ELF-1 (cell line): Measurements from ENCODE around the gene RASGRP3.
"Not testable (repeated sequence)": the region's sequence is repeated elsewhere in the genome, so short reads cannot be mapped to it uniquely, and the experiment has no call there.

ENCODE experiments used
- DNase-seq: peaks from one replicate; pipeline ENCODE4 v3.0.0-alpha.2; 2016; ENCODE audit warnings: low read depth, low spot score

RASGRP3 gene

DNA sequence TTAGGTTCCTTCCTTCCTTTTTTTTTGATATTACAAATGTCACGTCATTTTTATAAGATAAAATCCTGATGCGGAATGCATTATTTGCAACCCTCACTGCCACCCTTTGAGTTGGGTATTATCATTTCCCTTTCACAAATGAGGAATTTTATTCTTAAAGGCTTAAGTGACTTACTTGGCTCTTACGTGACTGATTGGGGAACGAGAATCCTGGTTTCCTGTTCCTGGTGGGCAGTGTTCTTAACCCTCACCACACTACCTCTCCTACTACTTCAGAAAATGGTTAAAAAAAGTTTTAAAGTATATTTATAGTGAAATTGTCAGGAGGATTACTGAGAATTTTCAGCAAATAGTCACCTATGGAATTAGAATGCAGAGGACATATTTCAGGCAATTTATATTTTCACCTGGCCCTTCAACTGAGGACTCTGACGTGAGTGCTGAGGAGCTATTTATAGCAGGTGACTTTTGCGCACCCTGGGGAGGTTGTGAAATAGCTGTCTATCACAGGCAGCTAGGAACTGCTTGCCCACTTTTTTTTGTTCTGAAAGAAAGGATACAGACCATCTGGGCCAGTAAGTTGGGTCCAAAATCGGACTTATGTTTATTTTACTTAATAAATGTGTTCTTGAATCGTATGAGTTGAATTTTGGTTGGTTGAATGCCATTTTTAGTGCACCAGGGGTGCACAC, 18.7 kb upstream of the RASGRP3 start:
- DNase-seq, result no peak

DNA sequence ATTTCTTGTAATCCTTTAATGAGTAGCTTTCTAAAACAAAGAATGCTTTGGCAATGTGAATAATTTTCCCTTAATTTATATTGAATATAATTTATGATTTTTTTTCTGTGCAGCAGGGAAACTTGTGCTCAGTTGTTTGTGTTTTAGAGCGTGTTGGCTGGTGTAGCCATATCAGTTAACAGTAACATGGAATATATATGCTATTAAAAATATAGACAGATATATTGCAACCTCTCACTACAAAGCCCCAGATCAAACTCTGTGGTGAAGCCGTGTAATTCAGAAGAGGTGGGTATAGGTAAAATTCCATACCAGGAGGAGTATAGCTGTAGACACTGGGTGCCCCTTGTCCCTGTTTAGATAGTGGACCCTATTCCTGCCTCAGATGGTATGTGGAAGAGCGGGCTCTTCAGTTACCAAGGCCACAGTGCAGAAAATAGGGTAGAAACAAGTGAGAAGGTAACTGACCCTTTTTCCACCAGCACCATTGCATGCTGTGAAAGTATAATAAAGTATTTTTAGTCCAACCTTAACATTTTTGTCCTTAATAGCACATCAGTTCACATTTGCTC, 18.1 kb upstream of the RASGRP3 start:
- no peak for DNase-seq

DNA sequence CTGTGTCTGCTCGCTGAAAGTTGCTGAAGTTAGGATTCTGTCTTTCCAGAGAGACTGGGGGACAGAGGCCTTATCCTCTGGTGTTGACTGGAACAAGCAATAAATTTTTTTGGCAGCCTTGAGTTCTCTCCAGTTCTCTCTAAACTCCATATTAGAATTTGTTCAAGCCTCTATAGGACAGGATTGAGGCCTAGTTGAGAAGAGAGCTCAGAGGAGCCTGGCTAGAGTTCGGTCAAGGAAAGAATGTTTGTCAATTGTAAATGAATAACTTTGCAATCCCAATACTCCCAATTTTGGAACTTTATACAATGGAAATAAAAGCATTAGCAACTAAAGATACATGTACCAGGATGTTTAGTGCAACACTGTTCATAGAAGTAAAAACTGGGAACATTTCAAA, 16.7 kb upstream of the RASGRP3 start:
- DNase-seq, result no peak

DNA sequence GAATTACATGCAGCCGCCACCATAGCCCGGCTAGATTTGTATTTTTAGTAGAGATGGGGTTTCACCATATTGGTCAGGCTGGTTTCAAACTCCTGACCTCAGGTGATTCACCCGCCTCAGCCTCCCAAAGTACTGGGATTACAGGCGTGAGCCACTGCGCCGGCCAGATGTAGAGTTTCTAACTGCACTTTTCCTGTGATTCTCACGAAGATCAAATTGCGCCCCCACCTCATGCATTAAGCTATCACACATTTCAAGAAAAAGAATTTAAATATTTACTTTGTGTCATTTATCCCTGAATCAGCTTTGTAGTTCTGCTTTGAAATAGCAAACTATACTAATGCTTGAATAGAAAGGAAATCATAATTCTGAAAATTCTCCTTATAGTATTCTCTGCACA, 13.9 kb upstream of the RASGRP3 start:
- DNase-seq, result not testable (repeated sequence)

DNA sequence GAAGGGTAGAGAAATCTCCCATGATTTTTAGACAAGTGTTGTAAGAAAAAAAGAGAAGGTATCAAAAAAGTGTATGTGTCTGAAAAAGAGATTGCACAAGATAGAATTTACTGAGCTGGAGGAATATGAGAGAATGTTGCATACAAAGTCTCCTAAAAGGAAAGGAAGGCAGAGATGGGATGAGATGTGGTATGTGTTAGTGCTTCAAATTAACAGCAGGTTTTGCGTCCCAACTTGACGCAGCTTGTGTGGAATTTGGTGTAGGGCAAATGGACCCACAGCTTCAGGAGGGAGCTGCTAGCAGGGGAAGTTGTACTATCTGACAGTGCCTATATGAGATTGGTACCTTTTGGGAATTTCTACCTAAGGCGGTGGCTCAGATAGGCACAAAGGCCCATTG, 9.0 kb upstream of the RASGRP3 start:
- no peak for DNase-seq

DNA sequence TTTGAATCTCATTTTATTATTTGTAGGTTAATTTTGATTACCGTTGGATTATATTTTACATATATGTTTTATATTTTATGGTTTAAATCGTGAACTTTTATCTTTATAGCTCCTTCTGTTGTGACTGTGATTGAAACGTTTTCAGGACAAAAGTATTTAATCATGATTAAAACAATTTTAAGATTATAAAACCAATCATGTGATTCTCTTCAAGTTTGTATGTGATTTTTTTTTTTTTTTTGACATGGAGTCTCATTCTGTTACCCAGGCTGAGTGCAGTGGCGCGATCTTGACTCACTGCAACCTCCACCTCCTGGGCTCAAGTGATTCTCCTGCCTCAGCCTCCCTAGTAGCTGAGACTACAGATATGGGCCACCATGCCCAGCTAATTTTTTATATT, 7.2 kb upstream of the RASGRP3 start:
- DNase-seq, result no peak

DNA sequence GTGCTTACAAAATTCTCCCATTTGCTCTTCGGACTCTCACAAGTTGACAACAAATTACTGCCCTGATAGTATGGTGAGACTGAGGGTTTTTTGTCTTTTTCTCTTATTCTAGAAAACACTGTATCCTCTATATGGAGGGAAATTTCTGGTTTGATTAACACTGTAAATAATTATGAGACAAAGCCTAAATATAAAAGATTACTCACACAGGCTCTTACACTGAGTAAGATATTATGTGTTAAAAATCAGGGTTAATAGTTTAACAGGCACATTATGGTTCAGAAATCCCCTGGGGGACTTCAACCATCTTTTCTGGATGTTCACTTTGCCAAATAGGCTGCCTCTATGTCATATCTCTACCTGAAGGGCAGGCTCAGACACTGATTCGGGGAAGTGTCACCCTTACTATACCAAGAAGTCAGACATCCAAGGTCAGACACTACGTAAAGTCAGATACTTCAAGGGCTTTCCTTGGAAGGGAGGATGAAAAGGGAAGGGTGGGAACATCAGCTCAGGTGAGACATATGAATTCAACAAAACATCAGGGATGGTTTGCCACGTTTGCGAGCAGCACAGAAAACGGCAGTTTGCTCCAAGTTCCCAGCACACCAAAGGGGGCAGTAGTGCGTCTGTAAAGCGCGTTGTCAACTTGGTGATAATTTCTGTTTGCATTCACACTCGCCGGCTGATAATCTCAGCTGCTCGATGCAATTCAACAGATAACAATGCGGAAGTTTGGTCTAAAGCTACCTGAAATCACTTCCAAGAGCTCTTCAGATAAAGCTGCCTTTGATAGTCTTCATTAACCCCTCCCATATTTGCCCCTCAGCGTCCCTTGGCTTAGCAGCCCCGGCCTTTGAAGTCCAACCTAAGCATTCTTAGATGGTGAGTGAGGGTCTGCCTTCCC, 972 bp upstream of the RASGRP3 start:
- peak; percentile 79 for DNase-seq

DNA sequence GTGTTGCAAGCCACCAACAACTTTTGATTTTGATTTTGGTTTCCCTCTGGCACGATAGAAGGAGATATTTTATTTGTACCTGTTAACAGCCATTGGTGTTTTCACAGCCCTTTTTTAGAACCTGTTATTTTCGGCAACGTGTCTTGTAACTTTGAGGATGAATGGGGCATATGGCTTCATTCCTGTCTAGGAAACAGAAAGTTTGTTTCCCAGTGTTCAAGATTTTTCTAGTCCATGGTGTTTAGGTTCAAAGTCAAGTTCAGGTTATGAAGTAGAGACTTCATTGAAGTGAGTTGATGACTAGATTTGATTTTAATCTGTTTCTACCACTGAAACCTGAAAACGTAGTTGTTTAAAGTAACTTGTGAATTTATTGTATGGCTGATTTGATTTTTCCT, 343 bp downstream of the RASGRP3 start:
- DNase-seq, result no peak

DNA sequence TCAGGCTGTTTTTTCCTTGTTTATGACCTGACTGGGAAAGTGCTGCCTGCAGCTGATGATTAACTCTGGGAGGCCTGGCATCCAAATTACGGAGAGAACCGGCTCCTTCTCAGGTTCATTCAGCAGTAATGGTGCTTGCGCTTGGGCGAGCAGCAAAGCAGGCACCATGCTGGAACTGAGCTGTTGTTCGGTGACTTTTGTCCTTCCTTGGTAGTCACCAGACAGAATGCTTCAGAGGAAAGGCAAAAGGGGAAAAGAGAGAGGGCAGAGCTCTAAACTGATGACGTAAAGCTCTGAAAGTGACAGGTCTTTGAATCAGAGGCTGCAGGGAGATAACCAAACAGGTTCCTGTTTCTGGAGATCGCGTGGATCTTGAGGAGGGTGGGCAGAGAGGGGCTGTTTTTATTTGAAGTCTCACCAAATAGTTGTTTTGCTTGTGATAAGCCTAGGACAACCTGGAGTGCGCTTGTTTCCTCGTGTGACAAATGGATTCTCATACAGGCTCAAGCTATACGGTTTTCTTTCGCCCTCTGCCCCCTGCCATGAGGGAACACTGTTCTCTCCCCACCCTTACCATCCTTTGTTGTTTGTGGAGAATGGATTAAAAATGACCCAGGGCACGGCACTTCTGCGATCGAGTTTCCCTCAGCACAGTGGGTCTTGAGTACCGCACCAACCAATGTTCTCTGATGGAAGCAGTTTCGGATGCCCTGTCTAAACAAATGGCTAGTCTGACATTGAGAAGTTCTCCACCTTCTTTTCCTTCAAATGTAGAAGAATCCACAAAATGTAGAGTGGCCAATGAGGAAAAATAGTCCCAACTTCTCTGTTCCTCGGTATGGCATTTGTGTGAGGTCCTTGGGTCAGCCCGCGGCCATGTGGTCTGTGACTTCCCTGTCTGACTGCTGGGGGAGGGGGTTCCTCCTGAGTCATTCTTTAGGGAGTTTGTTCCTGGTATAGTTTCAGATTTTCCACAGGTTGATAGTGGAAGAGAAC, 1.3 kb downstream of the RASGRP3 start:
- DNase-seq, result peak; percentile 12

DNA sequence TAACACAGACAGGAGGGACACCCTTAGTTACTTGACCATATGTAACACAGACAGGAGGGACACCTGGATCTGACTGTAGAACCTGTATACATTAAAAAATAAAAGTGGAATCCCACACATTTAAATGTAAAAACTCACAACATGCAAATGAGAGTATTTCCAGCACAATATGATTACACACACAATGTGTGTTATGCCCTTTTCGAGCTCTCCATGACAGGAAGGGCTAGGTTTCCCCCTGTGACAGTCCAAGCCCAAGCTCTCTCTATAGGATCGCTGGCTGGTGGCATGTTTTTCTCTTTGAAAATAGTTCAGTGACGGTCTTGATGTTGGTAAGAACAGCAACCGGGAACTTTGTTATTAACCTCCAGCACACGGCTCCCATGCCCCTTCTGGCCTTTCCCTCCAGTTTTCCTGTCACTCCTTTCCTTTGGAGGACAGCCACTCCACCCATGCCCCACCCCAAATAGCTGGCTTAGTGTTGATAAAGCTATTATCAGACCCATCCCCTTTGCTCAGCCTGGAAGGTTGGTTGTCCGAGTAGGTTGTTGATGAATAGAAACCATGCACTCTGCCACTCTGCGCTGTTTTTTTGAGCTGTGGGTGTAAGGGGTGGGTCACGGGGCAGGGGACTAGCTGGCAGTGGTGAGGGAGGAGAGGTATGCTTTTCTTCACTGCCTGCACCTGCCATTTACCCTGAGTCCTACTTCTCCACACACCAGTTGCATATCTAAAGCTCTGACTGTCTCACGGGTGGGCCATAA, 2.7 kb downstream of the RASGRP3 start:
- DNase-seq, result no peak

DNA sequence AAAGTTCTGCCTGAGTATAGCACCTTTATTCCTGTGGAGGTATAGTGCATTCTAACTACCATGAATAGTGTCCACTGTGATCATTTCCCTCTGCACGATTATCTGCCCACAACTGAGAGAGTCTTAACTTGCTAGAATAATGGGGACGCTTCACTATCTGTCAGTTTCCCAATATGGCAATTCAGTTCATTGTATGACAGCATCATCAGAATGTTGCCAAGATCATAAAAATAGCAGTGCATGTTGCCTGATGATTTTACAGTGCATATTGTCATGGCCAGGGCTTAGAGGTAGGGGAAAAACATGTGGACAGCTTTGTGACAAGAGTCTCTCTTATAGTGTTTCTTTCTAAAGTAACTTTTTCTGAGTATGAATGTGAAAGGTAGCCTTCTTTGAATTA, 6.1 kb downstream of the RASGRP3 start:
- DNase-seq, result no peak

DNA sequence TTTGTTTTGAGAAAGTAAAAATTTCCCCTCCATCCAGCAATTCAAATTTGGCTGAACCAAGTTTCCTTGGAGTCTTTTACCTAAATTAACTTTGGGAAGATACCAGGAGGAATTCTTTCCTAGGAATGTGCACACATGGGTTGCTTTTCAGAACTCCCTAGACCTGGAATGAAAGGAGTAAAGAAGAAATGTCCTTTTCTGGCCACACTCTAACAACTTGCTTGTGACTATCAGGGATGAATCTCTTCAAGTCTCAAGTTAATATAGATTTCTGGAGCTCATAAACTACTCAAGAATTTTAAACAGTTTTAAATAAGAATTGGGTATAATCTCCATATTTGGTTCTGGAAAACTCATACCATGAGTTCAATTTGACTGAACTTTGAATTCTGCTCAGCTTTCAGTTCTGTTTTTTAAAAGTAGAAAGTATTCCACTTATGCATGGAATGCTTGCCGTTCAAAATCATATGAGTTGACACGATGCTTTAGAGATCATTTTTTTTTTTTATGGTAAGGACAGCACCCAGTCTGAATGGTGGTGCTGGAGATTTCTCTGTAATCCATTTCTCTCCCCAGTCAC, 7.7 kb downstream of the RASGRP3 start:
- no peak for DNase-seq

DNA sequence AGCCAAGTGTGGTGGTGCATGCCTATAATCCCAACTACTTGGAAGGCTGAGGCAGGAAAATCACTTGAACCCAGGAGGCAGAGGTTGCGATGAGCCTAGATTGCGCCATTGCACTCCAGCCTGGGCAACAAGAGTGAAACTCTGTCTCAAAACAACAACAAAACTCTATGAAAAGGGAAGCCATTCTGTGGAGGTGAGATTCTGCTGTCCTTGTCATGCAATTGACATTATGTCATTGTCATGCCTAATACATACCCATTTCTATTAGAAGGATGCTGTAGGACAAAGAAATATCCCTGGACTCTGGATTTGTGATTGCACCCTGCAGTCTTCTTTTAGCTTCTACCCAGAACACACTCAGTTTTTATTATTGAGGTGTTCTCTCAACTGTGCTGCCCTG, 8.6 kb downstream of the RASGRP3 start:
- no peak for DNase-seq

DNA sequence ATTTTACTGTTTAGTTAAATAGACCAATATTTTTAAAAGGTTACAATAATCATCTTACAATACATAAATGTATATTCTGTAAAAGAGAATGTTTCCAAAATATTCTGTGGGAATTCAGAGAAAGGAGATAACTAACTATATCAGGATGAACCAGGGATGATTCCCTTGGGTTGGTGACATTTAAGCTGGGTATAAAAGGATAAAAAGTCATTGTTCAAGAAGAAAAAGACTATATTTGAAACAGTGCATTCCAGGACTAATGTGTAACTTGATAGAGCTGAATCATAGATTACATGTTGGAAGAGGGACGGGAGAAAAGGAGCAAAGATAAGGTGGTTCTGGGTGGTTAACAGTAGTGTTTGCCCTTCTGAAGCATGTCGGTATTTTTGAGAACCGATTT, 10.1 kb downstream of the RASGRP3 start:
- DNase-seq, result no peak

DNA sequence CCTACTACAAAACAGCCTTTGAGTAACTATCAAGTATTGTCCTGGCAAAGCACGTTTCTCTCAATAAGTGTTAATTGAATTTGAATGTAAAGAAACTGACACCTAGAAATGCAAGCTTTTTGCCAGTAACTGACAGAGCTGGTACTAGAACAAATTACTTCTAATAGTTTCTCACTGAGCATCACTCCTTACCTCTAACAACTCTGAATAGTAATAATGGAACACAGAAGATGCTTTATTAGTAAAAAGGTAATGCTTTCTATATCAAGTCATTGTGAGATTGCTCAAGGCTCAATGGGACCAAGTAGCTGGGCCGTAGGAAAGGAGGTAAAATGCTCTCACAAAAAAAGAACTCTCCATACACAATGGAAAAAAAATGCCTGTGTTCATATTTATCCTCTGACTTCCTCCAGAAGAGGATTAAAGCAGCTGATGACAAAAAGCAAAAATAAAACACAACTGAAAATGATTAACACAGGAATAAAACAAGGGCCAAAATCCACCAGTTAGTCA, 11.8 kb downstream of the RASGRP3 start:
- DNase-seq, result no peak

DNA sequence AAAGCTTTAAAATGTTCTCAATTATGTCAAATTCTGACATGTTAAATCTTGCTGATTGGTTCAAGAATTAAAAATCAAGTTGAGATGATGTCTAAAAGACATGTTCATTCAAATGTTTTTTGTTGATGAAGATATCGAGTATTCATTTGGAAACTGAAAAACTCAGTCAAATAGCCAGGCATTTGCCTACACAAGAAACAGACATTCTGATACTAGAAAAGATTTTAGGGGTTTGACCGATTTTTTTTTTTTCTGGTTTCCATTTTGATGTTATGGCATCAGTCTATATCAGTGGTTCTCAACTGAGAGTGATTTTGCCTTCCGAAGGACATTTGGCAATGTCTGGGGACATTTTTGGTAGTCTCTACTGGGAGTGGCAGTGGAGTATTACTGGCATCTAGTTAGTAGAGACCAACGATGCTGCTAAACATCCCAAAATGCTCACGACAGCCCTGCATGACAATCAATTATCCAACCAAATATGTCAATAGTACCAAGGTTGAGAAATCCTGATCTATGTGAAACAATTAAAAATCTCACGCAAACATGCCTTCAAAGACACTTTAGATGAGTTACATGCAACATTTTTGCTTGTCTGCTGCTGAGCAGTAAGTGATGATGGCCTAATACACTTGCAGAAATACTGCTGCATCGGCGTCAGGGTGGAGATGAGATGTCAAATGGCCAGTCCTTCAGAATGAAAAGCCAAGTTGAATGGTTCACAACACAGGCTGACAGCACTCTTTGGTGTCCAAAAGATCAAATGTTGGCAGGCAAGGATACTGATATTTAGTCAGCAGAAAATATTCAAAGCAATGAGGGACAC, 12.5 kb downstream of the RASGRP3 start:
- no peak for DNase-seq

DNA sequence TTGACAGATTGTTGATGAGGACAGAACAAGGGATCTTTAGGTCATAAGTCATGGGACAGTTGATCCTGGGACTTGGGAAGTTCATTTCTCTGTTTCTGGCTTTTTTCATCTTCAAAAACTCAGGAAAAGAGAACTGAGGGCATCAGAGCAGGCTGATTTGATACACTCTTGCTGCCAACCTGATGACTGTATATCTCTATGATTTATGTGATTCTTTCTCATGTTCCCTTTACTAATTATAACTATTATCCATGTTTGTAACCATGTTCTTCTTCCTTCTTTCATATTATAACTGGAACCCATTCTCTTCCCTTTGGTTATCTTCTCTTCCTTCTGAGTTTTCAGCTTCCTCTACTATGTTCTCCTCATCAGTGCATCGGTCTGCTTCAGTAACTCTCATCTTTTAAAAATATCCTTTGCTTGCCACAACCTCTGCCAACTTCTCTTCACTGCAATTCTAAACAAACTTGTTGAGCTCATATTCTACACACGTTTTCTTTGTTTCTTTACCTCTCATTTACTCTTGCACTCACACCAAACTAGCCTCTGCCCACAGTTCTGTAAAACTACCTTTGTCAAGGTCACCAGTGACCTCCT, 13.5 kb downstream of the RASGRP3 start:
- DNase-seq, result no peak

DNA sequence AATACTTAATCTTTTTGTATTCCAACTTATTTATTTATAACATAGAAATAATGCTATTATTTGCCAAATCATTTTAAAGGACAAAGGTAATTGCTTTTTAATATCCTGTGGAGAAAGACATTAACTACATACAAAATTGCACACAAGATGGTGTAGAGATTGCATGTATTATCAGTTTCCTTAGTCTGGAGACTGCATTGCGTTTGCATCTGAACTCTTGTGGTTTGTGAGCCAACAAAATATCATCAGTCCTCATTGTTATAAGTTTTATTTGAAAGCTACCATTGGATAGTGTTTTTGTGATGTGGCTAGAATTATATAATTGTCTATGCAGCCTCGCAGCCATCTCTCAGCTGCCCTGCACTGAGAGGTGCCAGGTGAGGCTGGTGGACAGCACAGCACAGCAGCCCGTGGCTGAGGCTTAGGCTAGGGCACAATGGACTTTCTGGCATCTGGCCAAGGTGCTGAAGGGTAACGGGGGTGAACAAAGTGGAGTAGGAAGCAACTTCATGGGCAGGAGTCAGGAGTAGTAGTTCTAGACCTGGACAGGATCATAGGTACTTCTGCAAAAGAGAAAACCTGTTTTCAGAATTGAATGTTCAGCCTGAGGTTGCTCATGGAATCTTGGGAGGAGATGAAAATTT, 15.1 kb downstream of the RASGRP3 start:
- DNase-seq, result peak; percentile 31
